Stomach smooth muscle (tissue), 2 donors: ENCODE measurements around the gene ZNF423.

Experiments
- H3K27ac ChIP-seq: one replicate; pipeline ENCODE4 v1.7.0; 2013; ENCODE audit warnings: mild to moderate bottlenecking, low read length, inconsistent platforms
- H3K27me3 ChIP-seq, 2 donors: one replicate each; pipeline ENCODE4 v1.7.0; 2013; ENCODE audit warnings: low read length in 2 of 2; ENCODE audit not compliant: insufficient read depth in 2 of 2, control insufficient read depth in 1 of 2
- H3K36me3 ChIP-seq, 2 donors: one replicate each; pipeline ENCODE4 v1.7.0; 2013; ENCODE audit warnings: low read length in 2 of 2; ENCODE audit not compliant: control insufficient read depth in 2 of 2, insufficient read depth in 2 of 2
- H3K4me1 ChIP-seq: one replicate; pipeline ENCODE4 v1.7.0; 2013; ENCODE audit warnings: low read length; ENCODE audit not compliant: control insufficient read depth, insufficient read depth
- H3K4me3 ChIP-seq, 2 donors: one replicate each; pipeline ENCODE4 v1.7.0; 2013; ENCODE audit warnings: low read length in 2 of 2
- H3K9ac ChIP-seq, 2 donors: one replicate each; pipeline ENCODE4 v1.7.0; 2013; ENCODE audit warnings: low read length in 2 of 2, mild to moderate bottlenecking in 1 of 2
- H3K9me3 ChIP-seq, 2 donors: one replicate each; pipeline ENCODE4 v1.7.0; 2013; ENCODE audit warnings: low read length in 2 of 2; ENCODE audit not compliant: control insufficient read depth in 2 of 2
- donor health status: healthy.
- donor health status: Pancreatic carcinoma.

Gene ZNF423

GRCh38 chr16:49521734-49522325 is 334.1 kb downstream of the ZNF423 start:
- Histone ChIP-seq H3K9ac (no peak overlapping the region), H3K4me3 (no peak overlapping the region), H3K9me3 (no peaks in the 10 kb centered on the region), H3K4me1 (no peaks in the 10 kb centered on the region), H3K27me3 (no peaks in the 10 kb centered on the region), H3K27ac (no peak overlapping the region), H3K36me3 (peaks cover 10 to 16% of the 10 kb centered on the region in 2 donors)

- H3K27ac ChIP-seq, result no peak overlapping the region
- no peaks in the 10 kb centered on the region for H3K4me1 ChIP-seq
Observed at GRCh38 chr16:49520492-49521038, 335.3 kb downstream of the ZNF423 start.

GRCh38 chr16:49519741-49520140 is 336.2 kb downstream of the ZNF423 start:
- Histone ChIP-seq H3K9me3 (no peaks in the 10 kb centered on the region), H3K27me3 (no peaks in the 10 kb centered on the region), H3K36me3 (peaks cover 10 to 16% of the 10 kb centered on the region in 2 donors), H3K4me3 (no peak overlapping the region), H3K4me1 (no peaks in the 10 kb centered on the region), H3K27ac (no peak overlapping the region), H3K9ac (no peak overlapping the region)

More at GRCh38 chr16:49520492-49521038, 335.3 kb downstream of the ZNF423 start:
- Histone ChIP-seq H3K9me3 (no peaks in the 10 kb centered on the region), H3K9ac (no peak overlapping the region), H3K4me3 (no peak overlapping the region), H3K36me3 (peaks cover 10 to 16% of the 10 kb centered on the region in 2 donors), H3K27me3 (no peaks in the 10 kb centered on the region)

- Histone ChIP-seq H3K27me3 (no peaks in the 10 kb centered on the region), H3K4me1 (no peaks in the 10 kb centered on the region)
Observed at GRCh38 chr16:49519008-49519656, 336.8 kb downstream of the ZNF423 start.

GRCh38 chr16:49516382-49517036 is 339.4 kb downstream of the ZNF423 start:
- no peaks in the 10 kb centered on the region for H3K27me3 ChIP-seq
- H3K27ac ChIP-seq, result no peak overlapping the region
- H3K4me3 ChIP-seq, result no peak overlapping the region
- H3K36me3 ChIP-seq, result peaks cover 0 to 4% of the 10 kb centered on the region in 2 donors
- H3K9ac ChIP-seq, result no peak overlapping the region
- no peaks in the 10 kb centered on the region for H3K9me3 ChIP-seq
- no peaks in the 10 kb centered on the region for H3K4me1 ChIP-seq

More at GRCh38 chr16:49519008-49519656, 336.8 kb downstream of the ZNF423 start:
- H3K9ac ChIP-seq, result no peak overlapping the region
- H3K27ac ChIP-seq, result no peak overlapping the region
- H3K4me3 ChIP-seq, result no peak overlapping the region
- peaks cover 10 to 16% of the 10 kb centered on the region in 2 donors for H3K36me3 ChIP-seq
- no peaks in the 10 kb centered on the region for H3K9me3 ChIP-seq

- Histone ChIP-seq H3K4me1 (no peaks in the 10 kb centered on the region), H3K27me3 (no peaks in the 10 kb centered on the region), H3K36me3 (peaks cover 0 to 2% of the 10 kb centered on the region in 2 donors), H3K27ac (no peak overlapping the region), H3K4me3 (no peak overlapping the region), H3K9me3 (no peaks in the 10 kb centered on the region), H3K9ac (no peak overlapping the region)
Observed at GRCh38 chr16:49515861-49516260, 340.1 kb downstream of the ZNF423 start.

GRCh38 chr16:49515016-49515565 is 340.8 kb downstream of the ZNF423 start:
- no peaks in the 10 kb centered on the region for H3K9me3 ChIP-seq
- H3K36me3 ChIP-seq, result peaks cover 0 to 2% of the 10 kb centered on the region in 2 donors
- no peak overlapping the region for H3K4me3 ChIP-seq
- H3K27ac ChIP-seq, result no peak overlapping the region
- no peak overlapping the region for H3K9ac ChIP-seq
- H3K27me3 ChIP-seq, result no peaks in the 10 kb centered on the region
- no peaks in the 10 kb centered on the region for H3K4me1 ChIP-seq

- Histone ChIP-seq H3K4me1 (no peaks in the 10 kb centered on the region), H3K27ac (no peak overlapping the region), H3K9ac (no peak overlapping the region), H3K9me3 (no peaks in the 10 kb centered on the region), H3K27me3 (no peaks in the 10 kb centered on the region), H3K36me3 (peaks cover 0 to 2% of the 10 kb centered on the region in 2 donors), H3K4me3 (no peak overlapping the region)
Observed at GRCh38 chr16:49514073-49514980, 341.6 kb downstream of the ZNF423 start.

GRCh38 chr16:49513040-49513439 is 342.9 kb downstream of the ZNF423 start:
- H3K4me1 ChIP-seq, result no peaks in the 10 kb centered on the region
- H3K4me3 ChIP-seq, result no peak overlapping the region
- H3K36me3 ChIP-seq, result no peaks in the 10 kb centered on the region
- no peaks in the 10 kb centered on the region for H3K27me3 ChIP-seq
- no peaks in the 10 kb centered on the region for H3K9me3 ChIP-seq
- H3K27ac ChIP-seq, result no peak overlapping the region
- no peak overlapping the region for H3K9ac ChIP-seq
